AG04449 (cell line): ENCODE data around the gene FHIT.

ENCODE experiments used
- CTCF ChIA-PET: fragments of 350-600 bp; formaldehyde crosslinking; extraction: SDS; loops from one replicate; lab custom pipeline; 2021; ENCODE audit warnings: antibody characterized with exemption; lab: Yijun Ruan, JAX
- POLR2A ChIA-PET: fragments of 400-600, 350-600 bp; formaldehyde crosslinking; extraction: SDS; loops from one replicate; lab custom pipeline; 2020; ENCODE audit warnings: antibody characterized with exemption, inconsistent platforms; lab: Yijun Ruan, JAX
- DNase-seq: peaks from one replicate; pipeline ENCODE4 v3.0.0-alpha.2; 2010; ENCODE audit warnings: low read depth, low spot score
- H3K4me3 ChIP-seq: 2 replicates; pipeline ENCODE4 v1.5.1; 2011; ENCODE audit warnings: low read depth, mild to moderate bottlenecking, control low read depth, low read length
- CTCF ChIP-seq: IDR thresholded peaks from one replicate; pipeline ENCODE4 v1.5.1; 2011; ENCODE audit warnings: mild to moderate bottlenecking, moderate library complexity, low read length, control low read depth, inconsistent platforms; ENCODE audit not compliant: insufficient read depth; ENCODE audit errors: missing control alignments

Gene FHIT

GRCh38 chr3:59925946-59926345 is 1325.3 kb downstream of the FHIT start:
- no peak for DNase-seq
- ChIA-PET CTCF (no interaction called here), POLR2A (no interaction called here)
- TF ChIP-seq CTCF: no peak
- no peak overlapping the region for H3K4me3 ChIP-seq

GRCh38 chr3:59922192-59922591 is 1329.1 kb downstream of the FHIT start:
- no peak for TF ChIP-seq CTCF
- POLR2A ChIA-PET: no interaction called here
- H3K4me3 ChIP-seq: no peak overlapping the region
- CTCF ChIA-PET: no interaction called here
- DNase-seq: no peak

GRCh38 chr3:59920822-59921221 is 1330.4 kb downstream of the FHIT start:
- DNase-seq: no peak
- CTCF ChIA-PET: no interaction called here
- no peak for TF ChIP-seq CTCF
- POLR2A ChIA-PET: no interaction called here
- H3K4me3 ChIP-seq: no peak overlapping the region

- POLR2A ChIA-PET: no interaction called here
- CTCF ChIA-PET: no interaction called here
- no peak overlapping the region for H3K4me3 ChIP-seq
- no peak for DNase-seq
- TF ChIP-seq CTCF: no peak
Measured at GRCh38 chr3:59919586-59919985, 1331.7 kb downstream of the FHIT start.

- no peak for TF ChIP-seq CTCF
- H3K4me3 ChIP-seq: no peak overlapping the region
- no peak for DNase-seq
- CTCF ChIA-PET: no interaction called here
- POLR2A ChIA-PET: no interaction called here
Measured at GRCh38 chr3:59914251-59914650, 1337.0 kb downstream of the FHIT start.

GRCh38 chr3:59913645-59914044 is 1337.6 kb downstream of the FHIT start:
- ChIA-PET CTCF (no interaction called here), POLR2A (no interaction called here)
- no peak for DNase-seq
- no peak for TF ChIP-seq CTCF
- no peak overlapping the region for H3K4me3 ChIP-seq
